Measurements from ENCODE around the gene SLC35G1.

SLC35G1 gene, protein sequence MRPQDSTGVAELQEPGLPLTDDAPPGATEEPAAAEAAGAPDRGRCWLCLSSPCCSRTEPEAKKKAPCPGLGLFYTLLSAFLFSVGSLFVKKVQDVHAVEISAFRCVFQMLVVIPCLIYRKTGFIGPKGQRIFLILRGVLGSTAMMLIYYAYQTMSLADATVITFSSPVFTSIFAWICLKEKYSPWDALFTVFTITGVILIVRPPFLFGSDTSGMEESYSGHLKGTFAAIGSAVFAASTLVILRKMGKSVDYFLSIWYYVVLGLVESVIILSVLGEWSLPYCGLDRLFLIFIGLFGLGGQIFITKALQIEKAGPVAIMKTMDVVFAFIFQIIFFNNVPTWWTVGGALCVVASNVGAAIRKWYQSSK

DNA sequence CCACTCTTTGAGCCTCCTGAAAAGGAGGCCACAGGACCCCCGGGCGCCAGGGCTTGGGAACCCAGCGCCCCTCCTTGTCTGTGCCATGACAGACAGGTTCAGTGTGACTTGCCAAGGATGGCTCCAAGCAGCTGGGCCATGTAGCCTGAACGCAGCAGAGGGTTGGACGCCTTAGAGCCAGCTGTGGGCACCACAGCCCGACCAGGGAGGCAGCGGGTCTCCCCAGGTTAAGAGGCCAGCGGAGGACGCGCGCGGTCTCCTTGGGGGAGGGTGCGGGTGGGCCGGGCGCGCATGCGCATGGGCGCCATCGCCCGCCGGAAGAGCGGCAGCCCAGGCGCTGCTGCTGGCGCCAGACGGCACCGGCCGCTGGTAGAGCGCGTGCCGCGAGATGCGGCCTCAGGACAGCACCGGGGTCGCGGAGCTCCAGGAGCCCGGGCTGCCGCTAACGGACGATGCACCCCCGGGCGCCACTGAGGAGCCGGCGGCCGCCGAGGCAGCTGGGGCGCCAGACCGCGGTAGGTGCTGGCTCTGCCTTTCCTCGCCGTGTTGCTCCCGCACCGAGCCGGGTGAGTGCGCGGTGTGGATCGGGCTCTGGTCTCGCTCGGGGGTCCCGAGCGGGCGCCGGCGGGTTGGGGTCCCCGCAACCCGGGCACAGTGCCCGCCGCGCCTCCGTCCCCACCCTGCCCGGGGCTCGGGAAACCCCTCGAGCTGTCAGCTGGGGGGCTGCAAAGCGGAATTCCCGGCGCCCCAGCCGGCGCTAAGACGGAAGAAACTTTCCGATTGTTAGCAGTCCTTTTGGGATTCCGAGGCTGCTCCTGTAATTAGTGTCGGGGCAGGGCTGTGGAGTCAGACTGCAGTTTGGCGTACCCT, at the start of gene SLC35G1:
Gene SLC35G1 (plus strand): TSS at position 333 of the 870 bp plus-strand sequence. CDS start 56 bp downstream, at position 389.
- Mint-ChIP-seq H3K27me3 (peaks cover 11% of the 10 kb centered on the region), H3K4me3 (peak within 1 kb of the TSS; percentile 85), H3K27ac (peak within 1 kb of the TSS; percentile 77), H3K36me3 (ENCODE audit: low read depth) (peaks cover 11% of the 10 kb centered on the region), H3K9me3 (no peaks in the 10 kb centered on the region), H3K4me1 (ENCODE audit: low read depth) (peaks cover 31% of the 10 kb centered on the region)

- Mint-ChIP-seq H3K27me3 (peaks cover 4% of the 10 kb centered on the region), H3K27ac (no peak overlapping the region), H3K36me3 (ENCODE audit: low read depth) (no peaks in the 10 kb centered on the region), H3K4me1 (ENCODE audit: low read depth) (no peaks in the 10 kb centered on the region), H3K4me3 (no peak overlapping the region), H3K9me3 (no peaks in the 10 kb centered on the region)
These were observed 48.7 kb upstream of the SLC35G1 start for GRCh38 chr10:93844979-93845626.

GRCh38 chr10:93849593-93849992, 44.2 kb upstream of the SLC35G1 start:
- Mint-ChIP-seq H3K27ac (no peak overlapping the region), H3K9me3 (no peaks in the 10 kb centered on the region), H3K27me3 (peaks cover 4% of the 10 kb centered on the region), H3K4me3 (no peak overlapping the region), H3K4me1 (ENCODE audit: low read depth) (no peaks in the 10 kb centered on the region), H3K36me3 (ENCODE audit: low read depth) (no peaks in the 10 kb centered on the region)

DNA sequence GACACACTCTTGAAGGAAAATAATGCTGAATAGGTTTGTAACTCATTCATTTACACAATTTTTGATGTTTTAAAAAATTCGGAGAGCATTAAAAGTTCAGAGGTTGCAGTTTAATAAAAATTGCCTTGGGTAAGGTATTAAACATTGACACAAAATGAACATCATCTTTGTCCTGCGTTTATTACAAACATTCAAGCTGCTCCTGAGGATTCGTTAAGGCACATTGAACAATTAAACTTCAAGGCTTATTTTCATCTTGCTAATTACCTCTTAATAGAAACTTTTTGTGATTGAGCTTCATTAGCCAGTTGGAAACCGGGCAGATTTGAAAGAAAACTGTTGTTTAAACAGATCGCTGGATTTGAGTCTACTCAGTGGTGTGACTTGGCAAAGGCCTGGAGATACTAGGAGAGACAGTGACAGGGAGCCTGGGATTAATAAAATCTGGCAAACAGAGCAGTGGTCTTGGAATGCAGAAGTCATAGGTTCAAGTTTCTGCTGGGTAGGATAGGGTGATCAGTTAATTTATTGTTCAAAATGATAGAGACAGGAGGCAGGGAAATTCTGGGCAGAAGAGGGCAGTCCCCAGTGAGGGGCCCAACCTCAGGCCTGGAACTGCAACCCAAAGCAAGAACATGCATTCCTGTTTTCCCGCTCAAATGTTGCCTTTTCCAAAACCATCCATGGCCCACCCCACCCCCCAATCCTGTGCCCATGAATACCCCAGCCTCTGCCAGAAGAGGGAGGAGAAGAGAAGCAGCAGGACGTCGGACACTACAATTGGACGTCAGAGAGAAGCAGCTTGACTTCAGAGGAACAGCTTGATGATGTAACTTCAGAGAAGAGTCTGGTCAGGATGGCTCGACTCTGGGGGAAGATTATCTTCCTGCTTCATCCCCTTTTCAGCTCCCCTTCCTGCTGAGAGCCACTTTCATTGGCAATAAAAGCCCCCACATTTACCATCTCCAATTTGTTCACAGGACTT, 43.5 kb upstream of the SLC35G1 start:
- no peaks in the 10 kb centered on the region for H3K4me1 Mint-ChIP-seq (ENCODE audit: low read depth)
- H3K36me3 Mint-ChIP-seq (ENCODE audit: low read depth) = no peaks in the 10 kb centered on the region
- no peak overlapping the region for H3K4me3 Mint-ChIP-seq
- H3K27me3 Mint-ChIP-seq = peaks cover 4% of the 10 kb centered on the region
- H3K27ac Mint-ChIP-seq = no peak overlapping the region
- H3K9me3 Mint-ChIP-seq = no peaks in the 10 kb centered on the region

GRCh38 chr10:93851169-93851568, 42.6 kb upstream of the SLC35G1 start:
- Mint-ChIP-seq H3K27me3 (peaks cover 4% of the 10 kb centered on the region), H3K27ac (no peak overlapping the region), H3K4me3 (no peak overlapping the region), H3K9me3 (no peaks in the 10 kb centered on the region), H3K36me3 (ENCODE audit: low read depth) (no peaks in the 10 kb centered on the region), H3K4me1 (ENCODE audit: low read depth) (no peaks in the 10 kb centered on the region)

DNA sequence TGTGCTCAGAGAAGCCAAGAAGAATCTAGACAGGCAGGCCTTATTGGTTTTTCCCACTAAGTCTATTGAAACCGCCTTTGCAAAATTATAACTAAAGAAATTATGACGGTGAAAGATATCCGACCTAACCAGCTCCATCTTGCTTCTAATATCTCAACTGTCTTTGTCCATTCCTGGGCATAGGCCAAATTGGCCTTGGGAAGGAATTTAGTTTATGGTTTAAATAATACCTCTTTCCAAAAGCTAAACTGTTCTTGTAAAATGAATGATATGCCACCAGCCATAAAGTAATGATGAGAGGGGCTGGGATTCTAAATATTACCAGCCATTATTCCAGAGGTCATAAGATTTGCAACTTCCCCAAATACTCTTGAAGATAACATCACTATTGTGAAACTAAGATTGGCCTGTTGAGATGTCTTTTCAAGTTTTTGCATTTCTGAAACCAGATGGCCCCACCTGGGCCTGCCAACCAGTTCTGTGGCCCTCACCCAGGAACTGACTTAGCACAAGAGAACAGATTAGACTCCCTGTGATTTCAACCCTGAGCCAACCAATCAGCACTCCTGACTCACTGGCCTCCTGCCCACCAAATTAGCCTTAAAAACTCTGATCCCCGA, 41.2 kb upstream of the SLC35G1 start:
- H3K9me3 Mint-ChIP-seq = no peaks in the 10 kb centered on the region
- no peak overlapping the region for H3K27ac Mint-ChIP-seq
- no peaks in the 10 kb centered on the region for H3K36me3 Mint-ChIP-seq (ENCODE audit: low read depth)
- H3K4me3 Mint-ChIP-seq = no peak overlapping the region
- H3K4me1 Mint-ChIP-seq (ENCODE audit: low read depth) = no peaks in the 10 kb centered on the region
- peaks cover 4% of the 10 kb centered on the region for H3K27me3 Mint-ChIP-seq

DNA sequence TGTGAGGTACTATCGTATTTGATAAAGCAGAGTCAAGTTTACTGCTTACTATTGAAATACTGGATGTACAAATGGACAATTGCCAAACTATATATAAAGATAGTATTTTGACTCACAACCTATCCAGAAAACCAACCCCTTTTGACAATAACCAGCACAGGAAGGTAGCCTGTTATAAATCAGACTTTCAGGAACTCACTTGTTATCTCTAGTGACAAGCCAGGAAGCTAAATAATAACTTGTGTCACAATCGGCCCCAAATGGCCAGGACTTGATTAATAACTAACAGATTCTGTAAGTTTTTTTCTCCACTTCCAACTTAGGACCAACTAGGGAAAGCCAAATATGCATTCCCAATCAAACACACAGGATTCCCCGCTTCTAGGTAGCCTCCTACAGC, 38.8 kb upstream of the SLC35G1 start:
- no peak overlapping the region for H3K27ac Mint-ChIP-seq

DNA sequence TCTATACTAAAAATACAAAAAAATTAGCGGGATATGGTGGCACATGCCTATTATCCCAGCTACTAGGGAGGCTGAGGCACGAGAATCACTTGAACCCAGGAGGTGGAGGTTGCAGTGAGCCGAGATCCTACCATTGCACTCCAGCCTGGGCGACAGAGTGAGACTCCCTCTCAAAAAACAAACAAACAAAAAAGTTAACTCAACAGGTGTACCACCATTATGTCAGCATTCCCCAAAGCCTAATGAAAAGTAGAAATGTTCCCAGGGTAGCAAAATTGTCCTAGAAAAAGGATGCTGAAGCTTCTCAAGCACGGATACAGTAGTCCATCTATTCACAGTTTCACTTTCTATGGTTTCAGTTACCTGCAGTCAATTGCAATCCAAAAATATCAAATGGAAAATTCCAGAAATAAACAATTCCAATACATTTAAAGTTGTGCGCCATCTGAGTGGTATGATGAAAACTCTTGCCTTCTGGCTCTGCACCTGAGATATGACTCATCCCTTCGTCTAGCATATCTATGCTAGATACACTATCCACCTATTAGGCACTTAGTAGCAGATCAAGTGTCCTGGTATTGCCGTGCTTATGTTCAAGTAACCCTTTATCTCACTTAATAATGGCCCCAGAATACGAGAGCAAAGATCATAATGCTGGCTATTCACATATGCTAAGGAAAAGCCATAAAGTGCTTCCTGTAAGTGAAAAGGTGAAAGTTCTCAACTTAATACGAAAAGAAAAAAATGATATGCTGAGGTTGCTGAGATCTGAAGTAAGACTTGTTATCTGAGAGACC, 37.2 kb upstream of the SLC35G1 start:
- H3K27ac Mint-ChIP-seq = no peak overlapping the region
- H3K9me3 Mint-ChIP-seq = no peaks in the 10 kb centered on the region
- H3K4me3 Mint-ChIP-seq = no peak overlapping the region
- no peaks in the 10 kb centered on the region for H3K4me1 Mint-ChIP-seq (ENCODE audit: low read depth)
- H3K27me3 Mint-ChIP-seq = peaks cover 3% of the 10 kb centered on the region
- H3K36me3 Mint-ChIP-seq (ENCODE audit: low read depth) = no peaks in the 10 kb centered on the region

More for the DNA sequence above, 38.8 kb upstream of the SLC35G1 start:
- Mint-ChIP-seq H3K4me3 (no peak overlapping the region), H3K4me1 (ENCODE audit: low read depth) (no peaks in the 10 kb centered on the region), H3K36me3 (ENCODE audit: low read depth) (no peaks in the 10 kb centered on the region), H3K27me3 (peaks cover 3% of the 10 kb centered on the region), H3K9me3 (no peaks in the 10 kb centered on the region)

DNA sequence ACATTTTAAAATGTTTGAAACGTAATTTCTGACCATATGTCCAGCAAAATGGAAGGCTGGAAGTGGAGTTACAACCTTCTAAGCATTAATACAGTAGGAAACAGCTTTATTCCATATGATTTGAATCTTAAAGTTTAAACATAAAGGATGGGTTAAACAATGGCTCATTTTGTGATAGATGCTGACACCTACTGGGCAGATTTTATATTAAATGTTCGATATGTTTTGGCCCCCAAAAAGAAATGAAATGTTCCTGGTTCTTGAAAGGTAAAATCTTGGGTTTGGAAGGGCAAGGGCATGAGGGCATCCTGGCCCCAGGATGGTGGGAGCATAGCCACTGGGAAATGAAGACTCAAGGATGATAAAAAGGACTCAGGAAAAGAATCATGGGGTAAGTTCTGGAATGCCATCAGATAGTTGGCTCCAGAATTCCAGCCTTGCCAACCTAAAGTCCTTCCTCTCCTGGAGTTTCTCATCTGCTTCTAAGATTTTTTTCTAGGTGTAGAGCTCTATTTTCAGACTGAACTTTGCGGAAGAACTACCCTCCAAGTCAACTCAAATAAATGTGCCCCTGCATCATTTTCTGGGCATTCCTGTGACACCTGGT, 34.6 kb upstream of the SLC35G1 start:
- H3K27me3 Mint-ChIP-seq = peaks cover 3% of the 10 kb centered on the region
- no peak overlapping the region for H3K27ac Mint-ChIP-seq
- no peaks in the 10 kb centered on the region for H3K9me3 Mint-ChIP-seq
- H3K4me1 Mint-ChIP-seq (ENCODE audit: low read depth) = no peaks in the 10 kb centered on the region
- H3K4me3 Mint-ChIP-seq = no peak overlapping the region
- H3K36me3 Mint-ChIP-seq (ENCODE audit: low read depth) = no peaks in the 10 kb centered on the region

DNA sequence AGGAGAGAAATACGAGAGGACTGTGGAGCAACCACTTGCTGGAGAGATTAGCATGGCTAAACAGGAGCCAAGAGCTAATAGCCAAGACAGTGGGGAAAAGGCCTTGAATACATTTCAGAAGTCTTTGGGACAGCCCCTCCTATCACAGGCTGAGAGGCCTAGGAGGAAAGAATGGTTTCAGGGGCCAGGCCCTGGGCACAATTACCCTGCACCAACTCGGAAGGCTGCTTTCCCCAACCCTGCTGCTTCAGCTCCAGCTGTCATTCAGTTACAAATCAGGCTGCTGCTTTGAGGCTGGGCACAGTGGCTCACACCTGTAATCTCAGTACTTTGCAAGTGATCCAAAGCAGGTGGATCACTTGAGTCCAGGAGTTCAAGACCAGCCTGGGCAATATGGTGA, 32.0 kb upstream of the SLC35G1 start:
- Mint-ChIP-seq H3K36me3 (ENCODE audit: low read depth) (no peaks in the 10 kb centered on the region), H3K4me1 (ENCODE audit: low read depth) (no peaks in the 10 kb centered on the region), H3K4me3 (no peak overlapping the region), H3K27ac (no peak overlapping the region), H3K27me3 (peaks cover 5% of the 10 kb centered on the region), H3K9me3 (no peaks in the 10 kb centered on the region)

- Mint-ChIP-seq H3K4me3 (no peak overlapping the region), H3K27ac (no peak overlapping the region), H3K36me3 (ENCODE audit: low read depth) (no peaks in the 10 kb centered on the region), H3K9me3 (no peaks in the 10 kb centered on the region), H3K27me3 (peaks cover 14% of the 10 kb centered on the region), H3K4me1 (ENCODE audit: low read depth) (no peaks in the 10 kb centered on the region)
These were observed 27.9 kb upstream of the SLC35G1 start for GRCh38 chr10:93865794-93866425.

DNA sequence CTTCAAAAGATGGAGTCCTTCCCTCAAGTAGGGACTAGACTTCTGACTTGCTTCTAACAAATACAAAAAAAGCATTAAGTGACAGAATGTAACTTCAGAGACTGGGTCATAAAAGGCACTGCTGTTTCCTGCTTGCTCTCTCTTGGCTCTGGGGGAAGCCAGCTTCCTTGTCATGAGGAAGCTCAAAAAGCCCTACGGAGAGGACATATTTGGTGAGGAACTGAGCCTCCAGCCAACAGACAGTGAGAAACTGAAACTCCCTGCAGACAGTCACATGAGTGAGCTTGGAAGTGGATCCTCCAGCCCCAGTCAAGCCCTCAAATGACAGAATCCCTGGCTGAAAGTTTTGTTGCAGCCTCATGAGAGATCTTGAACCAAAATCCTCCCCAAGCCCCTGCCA, 26.3 kb upstream of the SLC35G1 start:
- Mint-ChIP-seq H3K9me3 (no peaks in the 10 kb centered on the region), H3K4me1 (ENCODE audit: low read depth) (no peaks in the 10 kb centered on the region), H3K4me3 (no peak overlapping the region), H3K27ac (no peak overlapping the region), H3K27me3 (peaks cover 22% of the 10 kb centered on the region), H3K36me3 (ENCODE audit: low read depth) (no peaks in the 10 kb centered on the region)

All from stimulated activated naive CD8-positive, alpha-beta T cell treated with anti-CD3 and anti-CD28 coated beads, Interleukin-15, Interleukin-2, amounts not matched to agents 100 ng/mL and 50 ng/mL, for 24 hours (primary cell).